Mesenchymal stem cell (in vitro differentiated cells and primary cell): ENCODE results near the gene GFAP.

ENCODE experiments used
- DNase-seq: peaks from one replicate; pipeline ENCODE4 v3.0.0-alpha.2; 2013
- H2AFZ ChIP-seq: one replicate; pipeline ENCODE4 v1.6.1; 2013; ENCODE audit warnings: low read depth, mild to moderate bottlenecking, control low read depth, inconsistent platforms, low read length, moderate library complexity
- H2AK5ac ChIP-seq: 2 replicates; pipeline ENCODE4 v1.6.1; 2013; ENCODE audit warnings: low read length, moderate library complexity, mild to moderate bottlenecking, inconsistent platforms; ENCODE audit not compliant: severe bottlenecking
- H2BK120ac ChIP-seq: one replicate; pipeline ENCODE4 v1.6.1; 2013; ENCODE audit warnings: low read depth, mild to moderate bottlenecking, inconsistent platforms, low read length, moderate library complexity
- H2BK12ac ChIP-seq, 2 experiments: one replicate each; pipeline ENCODE4 v1.6.1; 2013; ENCODE audit warnings: inconsistent platforms in 2 of 2, low read length in 2 of 2, mild to moderate bottlenecking in 2 of 2, moderate library complexity in 2 of 2, control low read depth in 1 of 2
- H2BK15ac ChIP-seq: one replicate; pipeline ENCODE4 v1.6.1; 2013; ENCODE audit warnings: mild to moderate bottlenecking, low read depth, inconsistent platforms; ENCODE audit not compliant: poor library complexity, severe bottlenecking
- H2BK5ac ChIP-seq: 2 replicates; pipeline ENCODE4 v1.6.1; 2013; ENCODE audit warnings: low read depth, mild to moderate bottlenecking, low read length, control low read depth, inconsistent platforms; ENCODE audit not compliant: poor library complexity, severe bottlenecking
- H3K14ac ChIP-seq, 2 experiments: one replicate each; pipeline ENCODE4 v1.6.1; 2013; ENCODE audit warnings: inconsistent platforms in 2 of 2, low read length in 2 of 2, control low read depth in 1 of 2, mild to moderate bottlenecking in 1 of 2, moderate library complexity in 1 of 2
- H3K18ac ChIP-seq, 2 experiments: one replicate each; pipeline ENCODE4 v1.6.1; 2013; ENCODE audit warnings: inconsistent platforms in 2 of 2, low read length in 2 of 2, control low read depth in 1 of 2, low read depth in 1 of 2, mild to moderate bottlenecking in 1 of 2
- H3K23ac ChIP-seq, 2 experiments: one replicate each; pipeline ENCODE4 v1.6.1; 2013; ENCODE audit warnings: inconsistent platforms in 2 of 2, low read length in 2 of 2, mild to moderate bottlenecking in 2 of 2, moderate library complexity in 2 of 2, control low read depth in 1 of 2
- H3K27ac ChIP-seq: 2 replicates; pipeline ENCODE4 v1.5.1; 2013; ENCODE audit warnings: mild to moderate bottlenecking, moderate library complexity, low read length, control low read depth, inconsistent platforms; ENCODE audit not compliant: poor library complexity, severe bottlenecking
- H3K27me3 ChIP-seq, 2 experiments: 2 replicates each; pipeline versions ENCODE4 v1.6.1 to v1.7.0; 2013; ENCODE audit warnings: low read length in 2 of 2, mild to moderate bottlenecking in 2 of 2, moderate library complexity in 2 of 2, control low read depth in 1 of 2, inconsistent platforms in 1 of 2; ENCODE audit not compliant: control insufficient read depth in 1 of 2, insufficient read depth in 1 of 2
- H3K36me3 ChIP-seq, 2 experiments: 2 replicates each; pipeline versions ENCODE4 v1.6.1 to v1.7.0; 2013; ENCODE audit warnings: low read length in 2 of 2, control low read depth in 1 of 2, inconsistent platforms in 1 of 2, low read depth in 1 of 2, mild to moderate bottlenecking in 1 of 2; ENCODE audit not compliant: insufficient read depth in 2 of 2, control insufficient read depth in 1 of 2
- H3K4ac ChIP-seq, 2 experiments: one replicate each; pipeline ENCODE4 v1.6.1; 2013; ENCODE audit warnings: inconsistent platforms in 2 of 2, low read length in 2 of 2, mild to moderate bottlenecking in 2 of 2, moderate library complexity in 2 of 2, control low read depth in 1 of 2, low read depth in 1 of 2
- H3K4me1 ChIP-seq: 2 replicates; pipeline ENCODE4 v1.6.1; 2013; ENCODE audit warnings: low read depth, low read length, control low read depth; ENCODE audit not compliant: control insufficient read depth, insufficient read depth
- H3K4me2 ChIP-seq: 2 replicates; pipeline ENCODE4 v1.6.1; 2013; ENCODE audit warnings: low read length, mild to moderate bottlenecking, inconsistent platforms; ENCODE audit not compliant: poor library complexity, severe bottlenecking
- H3K4me3 ChIP-seq, 2 experiments: 2 replicates each; pipeline versions ENCODE4 v1.5.1 to v1.7.0; 2013; ENCODE audit warnings: low read length in 2 of 2, mild to moderate bottlenecking in 2 of 2, control low read depth in 1 of 2, low read depth in 1 of 2; ENCODE audit not compliant: insufficient read depth in 1 of 2
- H3K79me1 ChIP-seq: replicated peaks from 2 replicates; pipeline ENCODE4 v1.6.1; 2013; ENCODE audit warnings: mild to moderate bottlenecking, control low read depth, low read length, inconsistent platforms; ENCODE audit not compliant: poor library complexity, severe bottlenecking
- H3K9ac ChIP-seq: 2 replicates; pipeline ENCODE4 v1.7.0; 2013; ENCODE audit warnings: mild to moderate bottlenecking, low read length, moderate library complexity
- H3K9me3 ChIP-seq: 2 replicates; pipeline ENCODE4 v1.7.0; 2013; ENCODE audit warnings: mild to moderate bottlenecking, low read length; ENCODE audit not compliant: control insufficient read depth
- H4K8ac ChIP-seq: one replicate; pipeline ENCODE4 v1.6.1; 2013; ENCODE audit warnings: inconsistent platforms, mild to moderate bottlenecking, low read length, moderate library complexity
- H4K91ac ChIP-seq: one replicate; pipeline ENCODE4 v1.6.1; 2013; ENCODE audit warnings: mild to moderate bottlenecking, low read length, inconsistent platforms
- WGBS: methylation state at CpG from one replicate; pipeline ENCODE4 v1.1.7; 2013; ENCODE audit warnings: mixed read lengths; 5-methylcytosine and 5-hydroxymethylcytosine counted together

GFAP gene

GRCh38 chr17:44875761-44876160, 39.5 kb downstream of the GFAP start:
- H4K8ac ChIP-seq = no peak overlapping the region
- 97% methylated on average over 6 of the region's 6 CpGs for WGBS
- H3K4me3 ChIP-seq = no peak overlapping the region
- no peak overlapping the region for H2AFZ ChIP-seq
- H3K4ac ChIP-seq = no peak overlapping the region
- no peak overlapping the region for H2BK15ac ChIP-seq
- no peak overlapping the region for H2BK12ac ChIP-seq
- no peak overlapping the region for H2BK5ac ChIP-seq
- H3K18ac ChIP-seq = no peak overlapping the region
- peaks cover 3% of the 10 kb centered on the region for H3K4me1 ChIP-seq
- no peak overlapping the region for H3K9ac ChIP-seq
- H3K36me3 ChIP-seq = peaks cover 54 to 77% of the 10 kb centered on the region in 2 experiments
- no peaks in the 10 kb centered on the region for H3K9me3 ChIP-seq
- no peak overlapping the region for H3K14ac ChIP-seq
- no peak for DNase-seq
- peaks cover 16% of the 10 kb centered on the region for H3K79me1 ChIP-seq
- no peak overlapping the region for H3K27ac ChIP-seq
- no peak overlapping the region for H2BK120ac ChIP-seq
- H4K91ac ChIP-seq = no peak overlapping the region
- H3K27me3 ChIP-seq = no peaks in the 10 kb centered on the region
- no peak overlapping the region for H2AK5ac ChIP-seq
- H3K4me2 ChIP-seq = no peak overlapping the region
- no peak overlapping the region for H3K23ac ChIP-seq

- Histone ChIP-seq H2AFZ (no peak overlapping the region), H3K79me1 (peaks cover 11% of the 10 kb centered on the region), H3K4me2 (no peak overlapping the region), H3K4me1 (peaks cover 3% of the 10 kb centered on the region), H2BK5ac (no peak overlapping the region), H3K9ac (no peak overlapping the region), H3K9me3 (no peaks in the 10 kb centered on the region), H4K8ac (no peak overlapping the region), H4K91ac (no peak overlapping the region), H2BK12ac (no peak overlapping the region), H3K23ac (no peak overlapping the region), H3K18ac (no peak overlapping the region), H3K4me3 (no peak overlapping the region), H3K27ac (no peak overlapping the region), H2BK120ac (no peak overlapping the region), H3K14ac (no peak overlapping the region), H2AK5ac (no peak overlapping the region), H3K36me3 (peaks cover 58 to 81% of the 10 kb centered on the region in 2 experiments), H3K27me3 (no peaks in the 10 kb centered on the region), H2BK15ac (no peak overlapping the region), H3K4ac (no peak overlapping the region)
- WGBS = 96% methylated on average over 9 of the region's 9 CpGs
- DNase-seq = no peak
These were observed 43.0 kb downstream of the GFAP start for GRCh38 chr17:44872131-44872768.

- WGBS = over 99% methylated on average over 12 of the region's 12 CpGs
- no peak overlapping the region for H3K18ac ChIP-seq
These were observed 43.7 kb downstream of the GFAP start for GRCh38 chr17:44871556-44871955.

GRCh38 chr17:44867841-44868240, 47.5 kb downstream of the GFAP start:
- no peak overlapping the region for H2BK12ac ChIP-seq
- H3K4me3 ChIP-seq = no peak overlapping the region
- H3K4ac ChIP-seq = no peak overlapping the region
- no peak overlapping the region for H2AK5ac ChIP-seq
- no peak overlapping the region for H3K4me2 ChIP-seq
- no peak overlapping the region for H3K14ac ChIP-seq
- H2BK5ac ChIP-seq = no peak overlapping the region
- H3K27me3 ChIP-seq = no peaks in the 10 kb centered on the region
- H2AFZ ChIP-seq = no peak overlapping the region
- peaks cover 62 to 84% of the 10 kb centered on the region in 2 experiments for H3K36me3 ChIP-seq
- no peaks in the 10 kb centered on the region for H3K9me3 ChIP-seq
- H3K9ac ChIP-seq = no peak overlapping the region
- H4K91ac ChIP-seq = no peak overlapping the region
- peaks cover 3% of the 10 kb centered on the region for H3K4me1 ChIP-seq
- H3K23ac ChIP-seq = no peak overlapping the region
- no peak overlapping the region for H4K8ac ChIP-seq
- H3K18ac ChIP-seq = no peak overlapping the region
- no peak overlapping the region for H3K27ac ChIP-seq
- 96% methylated on average over 2 of the region's 3 CpGs for WGBS
- H2BK120ac ChIP-seq = no peak overlapping the region
- DNase-seq = no peak
- H3K79me1 ChIP-seq = peaks cover 4% of the 10 kb centered on the region
- H2BK15ac ChIP-seq = no peak overlapping the region

More at GRCh38 chr17:44871556-44871955, 43.7 kb downstream of the GFAP start:
- H3K27ac ChIP-seq = no peak overlapping the region
- H2AFZ ChIP-seq = no peak overlapping the region
- H4K91ac ChIP-seq = no peak overlapping the region
- no peak overlapping the region for H3K14ac ChIP-seq
- no peaks in the 10 kb centered on the region for H3K9me3 ChIP-seq
- no peak overlapping the region for H4K8ac ChIP-seq
- H2BK15ac ChIP-seq = no peak overlapping the region
- no peak overlapping the region for H3K9ac ChIP-seq
- peaks cover 3% of the 10 kb centered on the region for H3K4me1 ChIP-seq
- H3K79me1 ChIP-seq = peaks cover 9% of the 10 kb centered on the region
- H3K27me3 ChIP-seq = no peaks in the 10 kb centered on the region
- no peak overlapping the region for H2AK5ac ChIP-seq
- no peak overlapping the region for H2BK120ac ChIP-seq
- no peak overlapping the region for H3K4ac ChIP-seq
- no peak overlapping the region for H3K23ac ChIP-seq
- no peak overlapping the region for H2BK5ac ChIP-seq
- DNase-seq = no peak
- peaks cover 61 to 81% of the 10 kb centered on the region in 2 experiments for H3K36me3 ChIP-seq
- H3K4me2 ChIP-seq = no peak overlapping the region
- no peak overlapping the region for H2BK12ac ChIP-seq
- no peak overlapping the region for H3K4me3 ChIP-seq
